HG03025 (cell line): ENCODE results near the gene NXN.
"Not testable (repeated sequence)": the region's sequence is repeated elsewhere in the genome, so short reads cannot be mapped to it uniquely, and the experiment has no call there.

ENCODE experiments used
- ATAC-seq: cut with Tn5 transposase; IDR thresholded peaks from one replicate; pipeline ENCODE4 v1.9.1; 2021; ENCODE audit warnings: mild to moderate bottlenecking, moderate library complexity; ENCODE audit not compliant: unreplicated experiment, low FRiP score

The NXN gene

GRCh38 chr17:981292-981658, 1.7 kb upstream of the NXN start:
- ATAC-seq = no peak

GRCh38 chr17:980406-981291, 1.1 kb upstream of the NXN start:
- no peak for ATAC-seq

GRCh38 chr17:979212-979538, 401 bp downstream of the NXN start:
- peak; percentile 34 for ATAC-seq

- ATAC-seq = no peak
These were observed 1.2 kb downstream of the NXN start for GRCh38 chr17:978103-979093.

GRCh38 chr17:977166-977565, 2.4 kb downstream of the NXN start:
- no peak for ATAC-seq

GRCh38 chr17:976312-976711, 3.3 kb downstream of the NXN start:
- no peak for ATAC-seq

GRCh38 chr17:975371-975915, 4.1 kb downstream of the NXN start:
- ATAC-seq = no peak

GRCh38 chr17:974778-975177, 4.8 kb downstream of the NXN start:
- ATAC-seq = not testable (repeated sequence)

GRCh38 chr17:973053-973452, 6.5 kb downstream of the NXN start:
- ATAC-seq = no peak

GRCh38 chr17:971861-972260, 7.7 kb downstream of the NXN start:
- ATAC-seq = not testable (repeated sequence)

GRCh38 chr17:970364-970763, 9.2 kb downstream of the NXN start:
- no peak for ATAC-seq

GRCh38 chr17:969811-970355, 9.7 kb downstream of the NXN start:
- no peak for ATAC-seq

- no peak for ATAC-seq
These were observed 10.5 kb downstream of the NXN start for GRCh38 chr17:968812-969730.

- no peak for ATAC-seq
These were observed 12.5 kb downstream of the NXN start for GRCh38 chr17:967122-967521.

GRCh38 chr17:965311-965989, 14.1 kb downstream of the NXN start:
- no peak for ATAC-seq

GRCh38 chr17:964876-965275, 14.7 kb downstream of the NXN start:
- ATAC-seq = no peak

- no peak for ATAC-seq
These were observed 16.9 kb downstream of the NXN start for GRCh38 chr17:962670-963069.

- no peak for ATAC-seq
These were observed 17.4 kb downstream of the NXN start for GRCh38 chr17:962166-962565.

- ATAC-seq = no peak
These were observed 20.7 kb downstream of the NXN start for GRCh38 chr17:958712-959451.
